Parathyroid adenoma (tissue), 2 donors: Measurements from ENCODE around the gene DIP2C.

ENCODE experiments used
- H2AFZ ChIP-seq: fragments of 300-600 bp; sonication (generic); one replicate; pipeline ENCODE4 v1.7.0; 2017; ENCODE audit warnings: antibody characterized with exemption, mild to moderate bottlenecking
- H3K27ac ChIP-seq: fragments of 300-600 bp; sonication (generic); one replicate; pipeline ENCODE4 v1.7.0; 2017
- H3K27me3 ChIP-seq: fragments of 300-600 bp; sonication (generic); one replicate; pipeline ENCODE4 v1.7.0; 2017; ENCODE audit warnings: low read length; ENCODE audit not compliant: control insufficient read depth, insufficient read depth
- H3K36me3 ChIP-seq: fragments of 300-600 bp; sonication (generic); one replicate; pipeline ENCODE4 v1.7.0; 2017; ENCODE audit warnings: low read length; ENCODE audit not compliant: control insufficient read depth, insufficient read depth
- H3K4me1 ChIP-seq: fragments of 300-600 bp; sonication (generic); one replicate; pipeline ENCODE4 v1.7.0; 2017; ENCODE audit warnings: control low read depth
- H3K4me2 ChIP-seq: fragments of 300-600 bp; sonication (generic); one replicate; pipeline ENCODE4 v1.7.0; 2017; ENCODE audit warnings: low read length
- H3K4me3 ChIP-seq: fragments of 300-600 bp; sonication (generic); one replicate; pipeline ENCODE4 v1.7.0; 2017; ENCODE audit warnings: low read depth, low read length
- H3K79me2 ChIP-seq: fragments of 300-600 bp; sonication (generic); one replicate; pipeline ENCODE4 v1.7.0; 2017; ENCODE audit warnings: control low read depth
- H3K9ac ChIP-seq: fragments of 300-600 bp; sonication (generic); one replicate; pipeline ENCODE4 v1.7.0; 2017; ENCODE audit warnings: mild to moderate bottlenecking
- H3K9me3 ChIP-seq: fragments of 300-600 bp; sonication (generic); one replicate; pipeline ENCODE4 v1.7.0; 2017; ENCODE audit warnings: low read length; ENCODE audit not compliant: control insufficient read depth
- CTCF ChIP-seq: fragments of 300-600 bp; sonication (generic); IDR thresholded peaks from one replicate; pipeline ENCODE4 v1.7.0; 2017; ENCODE audit warnings: antibody characterized with exemption, mild to moderate bottlenecking
- donor health status: primary hyperparathyroidism.

DIP2C gene

GRCh38 chr10:246431-246830 is 443.0 kb downstream of the DIP2C start:
- Histone ChIP-seq H3K27me3 (no peaks in the 10 kb centered on the region), H3K9me3 (no peaks in the 10 kb centered on the region), H3K9ac (no peak overlapping the region), H3K4me3 (no peak overlapping the region), H2AFZ (no peak overlapping the region), H3K27ac (no peak overlapping the region), H3K36me3 (no peaks in the 10 kb centered on the region), H3K4me2 (no peak overlapping the region), H3K79me2 (no peaks in the 10 kb centered on the region), H3K4me1 (no peaks in the 10 kb centered on the region)
- TF ChIP-seq CTCF, result no peak

GRCh38 chr10:244227-244626 is 445.2 kb downstream of the DIP2C start:
- TF ChIP-seq CTCF, result no peak
- Histone ChIP-seq H3K79me2 (no peaks in the 10 kb centered on the region), H3K4me1 (no peaks in the 10 kb centered on the region), H3K4me3 (no peak overlapping the region), H3K4me2 (no peak overlapping the region), H2AFZ (no peak overlapping the region), H3K9ac (no peak overlapping the region), H3K36me3 (no peaks in the 10 kb centered on the region), H3K27me3 (no peaks in the 10 kb centered on the region), H3K9me3 (no peaks in the 10 kb centered on the region), H3K27ac (no peak overlapping the region)

- no peak overlapping the region for H3K9ac ChIP-seq
- H3K4me3 ChIP-seq, result no peak overlapping the region
- no peaks in the 10 kb centered on the region for H3K9me3 ChIP-seq
- no peak for TF ChIP-seq CTCF
- no peaks in the 10 kb centered on the region for H3K79me2 ChIP-seq
- H3K36me3 ChIP-seq, result no peaks in the 10 kb centered on the region
- H3K4me2 ChIP-seq, result no peak overlapping the region
- H3K27me3 ChIP-seq, result no peaks in the 10 kb centered on the region
- no peaks in the 10 kb centered on the region for H3K4me1 ChIP-seq
- no peak overlapping the region for H3K27ac ChIP-seq
- H2AFZ ChIP-seq, result no peak overlapping the region
These were observed 447.4 kb downstream of the DIP2C start for GRCh38 chr10:241966-242643.

GRCh38 chr10:241451-241850 is 448.0 kb downstream of the DIP2C start:
- H3K9me3 ChIP-seq, result no peaks in the 10 kb centered on the region
- H3K4me1 ChIP-seq, result no peaks in the 10 kb centered on the region
- no peak overlapping the region for H3K4me2 ChIP-seq
- no peak overlapping the region for H3K9ac ChIP-seq
- no peak for TF ChIP-seq CTCF
- H2AFZ ChIP-seq, result no peak overlapping the region
- no peak overlapping the region for H3K27ac ChIP-seq
- H3K27me3 ChIP-seq, result no peaks in the 10 kb centered on the region
- H3K4me3 ChIP-seq, result no peak overlapping the region
- H3K79me2 ChIP-seq, result no peaks in the 10 kb centered on the region
- no peaks in the 10 kb centered on the region for H3K36me3 ChIP-seq

GRCh38 chr10:239109-239508 is 450.4 kb downstream of the DIP2C start:
- Histone ChIP-seq H3K4me2 (no peak overlapping the region), H3K27me3 (no peaks in the 10 kb centered on the region), H3K27ac (no peak overlapping the region), H3K36me3 (no peaks in the 10 kb centered on the region), H3K79me2 (no peaks in the 10 kb centered on the region), H2AFZ (no peak overlapping the region), H3K4me1 (peaks cover 5% of the 10 kb centered on the region), H3K4me3 (no peak overlapping the region), H3K9ac (no peak overlapping the region), H3K9me3 (no peaks in the 10 kb centered on the region)
- no peak for TF ChIP-seq CTCF
